Measurements from ENCODE around the gene PIK3R4. TPM values are rescaled to one million over a fixed set of nuclear protein-coding genes. Genes with fewer than 3 reads are reported as not detected.

PIK3R4 gene
- total RNA-seq, 1 donor from 2014 or later: 28.2 TPM

- DNase-seq (ENCODE audit: extremely low read depth, low read depth, low spot score): no peak
These were observed 101.9 kb downstream of the PIK3R4 start for GRCh38 chr3:130644628-130645253.

- DNase-seq (ENCODE audit: extremely low read depth, low read depth, low spot score): no peak
These were observed 106.6 kb downstream of the PIK3R4 start for GRCh38 chr3:130640027-130640426.

DNA sequence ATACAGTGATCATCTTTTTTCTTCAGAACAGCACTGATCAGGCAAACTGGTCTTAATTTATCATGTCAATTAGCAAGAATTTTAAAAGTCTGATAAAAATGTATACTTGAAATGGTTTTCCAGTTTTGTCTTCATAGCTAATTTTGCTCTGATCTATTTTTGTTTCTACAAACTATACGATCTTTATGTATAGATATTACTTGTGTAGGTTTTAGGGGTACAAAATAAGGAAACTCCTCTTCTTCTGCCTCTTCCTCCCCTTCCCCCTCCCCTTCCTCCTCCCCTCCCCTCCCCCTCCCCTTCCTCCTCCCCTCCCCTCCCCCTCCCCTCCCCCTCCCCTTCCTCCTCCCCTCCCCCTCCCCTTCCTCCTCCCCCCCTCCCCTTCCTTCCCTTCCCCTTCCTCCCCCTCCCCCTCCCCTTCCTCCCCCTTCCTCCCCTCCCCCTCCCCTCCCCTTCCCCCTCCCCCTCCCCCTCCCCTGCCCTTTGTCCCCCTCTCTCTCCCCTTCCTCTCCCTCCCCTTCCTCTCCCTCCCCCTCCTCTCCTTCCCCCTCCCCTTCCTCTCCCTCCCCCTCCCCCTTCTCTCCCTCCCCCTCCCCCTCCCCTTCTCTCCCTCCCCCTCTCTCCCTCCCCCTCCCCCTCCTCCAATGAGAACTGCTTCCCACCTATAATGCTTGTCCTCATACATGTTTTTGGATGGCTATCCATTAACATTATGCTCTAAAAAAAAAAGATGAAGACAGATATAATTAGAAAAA lies 110.0 kb downstream of the PIK3R4 start:
- DNase-seq (ENCODE audit: extremely low read depth, low read depth, low spot score): no peak

- DNase-seq (ENCODE audit: extremely low read depth, low read depth, low spot score): no peak
These were observed 110.7 kb downstream of the PIK3R4 start for GRCh38 chr3:130635978-130636377.

GRCh38 chr3:130635285-130635684 lies 111.3 kb downstream of the PIK3R4 start:
- DNase-seq (ENCODE audit: extremely low read depth, low read depth, low spot score): no peak

Other genes with a start within 250 kb of the PIK3R4 start
- gene COL6A6, start 229.7 kb downstream of the PIK3R4 start, total RNA-seq: not detected in 2 replicates
- 70.8 and 84.8 TPM in 2 replicates for gene ATP2C1, start 147.3 kb upstream of the PIK3R4 start, total RNA-seq

All from glomerular endothelial cell (primary cell).